ENCODE results near the gene SKP1. TPM values are rescaled to one million over a fixed set of nuclear protein-coding genes. Genes with fewer than 3 reads are reported as not detected.
A peak's percentile ranks its signal among the peaks of the same experiment; 100 is the strongest.

The SKP1 gene
- total and polyA plus RNA-seq, 9 of the 15 experiments (the other 6 are each of a cell fraction or from before 2014, with no cell fraction given): 301 to 2,109 (median 639) TPM

DNA sequence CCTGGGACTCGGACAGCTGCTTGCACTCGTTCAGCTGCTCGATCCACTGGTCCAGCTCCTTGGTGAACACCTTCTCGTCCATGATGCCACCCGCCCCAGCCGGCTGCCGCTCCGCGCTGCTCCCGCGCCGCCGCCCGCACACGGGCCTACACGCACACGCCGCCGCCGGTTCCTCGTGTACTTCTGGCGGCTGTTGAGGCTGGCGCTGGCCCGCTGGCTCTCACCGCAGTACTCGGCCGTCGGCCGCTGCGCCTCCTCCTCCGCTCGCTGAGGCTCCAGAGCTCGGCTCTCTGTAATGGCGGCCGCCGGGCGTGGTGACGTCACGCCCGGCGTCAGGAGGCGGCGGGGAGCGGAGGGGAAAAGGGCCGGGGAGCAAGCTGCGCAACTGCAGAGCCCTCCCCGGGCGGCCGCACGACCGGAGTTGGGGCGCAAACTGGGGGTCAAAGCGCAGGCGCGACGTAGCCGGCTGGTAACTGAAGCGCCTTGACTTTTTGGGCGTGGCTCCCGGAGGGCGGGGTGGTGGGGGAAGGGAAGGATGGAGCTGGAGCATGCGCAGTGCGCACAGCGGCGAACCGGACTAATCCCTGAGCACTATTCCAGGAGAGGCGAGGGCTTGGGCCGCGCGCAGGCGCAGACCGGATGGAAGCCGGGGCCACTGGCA, 49.2 kb upstream of the SKP1 start, which contains the start of gene PPP2CA (continued):
- TF ChIP-seq PKNOX1 (IDR thresholded peaks at IDR 0.05) (no peak), PCBP1 (IDR thresholded peaks at IDR 0.05; ENCODE audit: low read depth, low read length, poor library complexity, severe bottlenecking) (peak; percentile 72), NR2C2 (CRISPR knock-in tag; IDR thresholded peaks at IDR 0.05) (peak; percentile 28; the same call in 1 of the 2 replicates), NR2C2 (tag; IDR thresholded peaks at IDR 0.05) (peak; percentile 90), KDM1A (IDR thresholded peaks at IDR 0.05) (no peak), POLR2G (IDR thresholded peaks at IDR 0.05; ENCODE audit: low read depth, low read length) (peak; percentile 88), GATAD2B (IDR thresholded peaks at IDR 0.05; ENCODE audit: borderline replicate concordance) (no peak), MBD2 (IDR thresholded peaks at IDR 0.05; ENCODE audit: borderline replicate concordance, low read depth) (peak; percentile 28; the same call in 1 of the 2 replicates), FOXK1 (CRISPR knock-in tag; IDR thresholded peaks at IDR 0.05; ENCODE audit: borderline replicate concordance) (no peak), POLR2A (conservative IDR thresholded peaks at IDR 0.05) (peak; percentile 90), ZFX (CRISPR knock-in tag; IDR thresholded peaks at IDR 0.05) (peak; percentile 76), TRIM28 (IDR thresholded peaks at IDR 0.05) (no peak), TAF1 (IDR thresholded peaks at IDR 0.05; ENCODE audit: control insufficient read depth, extremely low read depth, insufficient read depth, low read length, severe bottlenecking) (peak; percentile 77), FOS (IDR thresholded peaks at IDR 0.05; ENCODE audit: extremely low read depth, insufficient read length) (no peak), HNRNPK (IDR thresholded peaks at IDR 0.05; ENCODE audit: low read depth, low read length, poor library complexity, severe bottlenecking) (no peak), MXI1 (IDR thresholded peaks at IDR 0.05; ENCODE audit: low read depth, low read length) (no peak), MCM2 (IDR thresholded peaks at IDR 0.05; ENCODE audit: low read depth) (no peak), THRAP3 (IDR thresholded peaks at IDR 0.05; ENCODE audit: borderline replicate concordance) (no peak), RBM39 (optimal IDR thresholded peaks at IDR 0.05; ENCODE audit: low read depth, low read length) (no peak)
- TF ChIP-seq, protein P1, sequence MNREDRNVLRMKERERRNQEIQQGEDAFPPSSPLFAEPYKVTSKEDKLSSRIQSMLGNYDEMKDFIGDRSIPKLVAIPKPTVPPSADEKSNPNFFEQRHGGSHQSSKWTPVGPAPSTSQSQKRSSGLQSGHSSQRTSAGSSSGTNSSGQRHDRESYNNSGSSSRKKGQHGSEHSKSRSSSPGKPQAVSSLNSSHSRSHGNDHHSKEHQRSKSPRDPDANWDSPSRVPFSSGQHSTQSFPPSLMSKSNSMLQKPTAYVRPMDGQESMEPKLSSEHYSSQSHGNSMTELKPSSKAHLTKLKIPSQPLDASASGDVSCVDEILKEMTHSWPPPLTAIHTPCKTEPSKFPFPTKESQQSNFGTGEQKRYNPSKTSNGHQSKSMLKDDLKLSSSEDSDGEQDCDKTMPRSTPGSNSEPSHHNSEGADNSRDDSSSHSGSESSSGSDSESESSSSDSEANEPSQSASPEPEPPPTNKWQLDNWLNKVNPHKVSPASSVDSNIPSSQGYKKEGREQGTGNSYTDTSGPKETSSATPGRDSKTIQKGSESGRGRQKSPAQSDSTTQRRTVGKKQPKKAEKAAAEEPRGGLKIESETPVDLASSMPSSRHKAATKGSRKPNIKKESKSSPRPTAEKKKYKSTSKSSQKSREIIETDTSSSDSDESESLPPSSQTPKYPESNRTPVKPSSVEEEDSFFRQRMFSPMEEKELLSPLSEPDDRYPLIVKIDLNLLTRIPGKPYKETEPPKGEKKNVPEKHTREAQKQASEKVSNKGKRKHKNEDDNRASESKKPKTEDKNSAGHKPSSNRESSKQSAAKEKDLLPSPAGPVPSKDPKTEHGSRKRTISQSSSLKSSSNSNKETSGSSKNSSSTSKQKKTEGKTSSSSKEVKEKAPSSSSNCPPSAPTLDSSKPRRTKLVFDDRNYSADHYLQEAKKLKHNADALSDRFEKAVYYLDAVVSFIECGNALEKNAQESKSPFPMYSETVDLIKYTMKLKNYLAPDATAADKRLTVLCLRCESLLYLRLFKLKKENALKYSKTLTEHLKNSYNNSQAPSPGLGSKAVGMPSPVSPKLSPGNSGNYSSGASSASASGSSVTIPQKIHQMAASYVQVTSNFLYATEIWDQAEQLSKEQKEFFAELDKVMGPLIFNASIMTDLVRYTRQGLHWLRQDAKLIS (CRISPR knock-in tag; IDR thresholded peaks at IDR 0.05): no peak
- TF ChIP-seq, protein P2, sequence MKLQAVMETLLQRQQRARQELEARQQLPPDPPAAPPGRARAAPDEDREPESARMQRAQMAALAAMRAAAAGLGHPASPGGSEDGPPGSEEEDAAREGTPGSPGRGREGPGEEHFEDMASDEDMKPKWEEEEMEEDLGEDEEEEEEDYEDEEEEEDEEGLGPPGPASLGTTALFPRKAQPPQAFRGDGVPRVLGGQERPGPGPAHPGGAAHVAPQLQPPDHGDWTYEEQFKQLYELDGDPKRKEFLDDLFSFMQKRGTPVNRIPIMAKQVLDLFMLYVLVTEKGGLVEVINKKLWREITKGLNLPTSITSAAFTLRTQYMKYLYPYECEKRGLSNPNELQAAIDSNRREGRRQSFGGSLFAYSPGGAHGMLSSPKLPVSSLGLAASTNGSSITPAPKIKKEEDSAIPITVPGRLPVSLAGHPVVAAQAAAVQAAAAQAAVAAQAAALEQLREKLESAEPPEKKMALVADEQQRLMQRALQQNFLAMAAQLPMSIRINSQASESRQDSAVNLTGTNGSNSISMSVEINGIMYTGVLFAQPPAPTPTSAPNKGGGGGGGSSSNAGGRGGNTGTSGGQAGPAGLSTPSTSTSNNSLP (IDR thresholded peaks at IDR 0.05; ENCODE audit: borderline replicate concordance, low read depth, low read length): no peak

All from K562 (cell line).